COLO829 (cell line): Measurements from ENCODE around the gene RTL3.

Experiments used
- DNase-seq: peaks from one replicate; pipeline ENCODE4 v3.0.0; 2012; ENCODE audit warnings: low spot score

The RTL3 gene

GRCh38 chrX:78618987-78619386, 40.1 kb downstream of the RTL3 start:
- DNase-seq = no peak

DNA sequence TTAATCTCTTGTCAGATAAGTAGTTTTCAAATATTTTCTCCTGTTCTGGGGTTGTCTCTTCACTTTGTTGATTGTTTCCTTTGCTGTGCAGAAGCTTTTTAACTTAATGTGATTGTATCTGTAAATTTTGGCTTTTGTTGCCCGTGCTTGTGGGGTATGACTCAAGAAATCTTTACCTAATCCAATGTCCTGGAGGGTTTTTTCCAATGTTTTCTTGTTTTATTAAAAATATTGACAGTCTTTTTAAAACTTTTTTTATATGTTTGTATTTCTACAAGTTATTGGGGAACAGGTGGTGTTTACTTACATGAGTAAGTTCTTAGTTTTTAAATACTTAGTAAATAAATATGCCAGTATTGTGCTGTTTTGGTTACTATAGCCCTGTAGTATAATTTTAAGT, 44.9 kb downstream of the RTL3 start:
- DNase-seq = no peak
